ENCODE results near the gene C1S.

DNA sequence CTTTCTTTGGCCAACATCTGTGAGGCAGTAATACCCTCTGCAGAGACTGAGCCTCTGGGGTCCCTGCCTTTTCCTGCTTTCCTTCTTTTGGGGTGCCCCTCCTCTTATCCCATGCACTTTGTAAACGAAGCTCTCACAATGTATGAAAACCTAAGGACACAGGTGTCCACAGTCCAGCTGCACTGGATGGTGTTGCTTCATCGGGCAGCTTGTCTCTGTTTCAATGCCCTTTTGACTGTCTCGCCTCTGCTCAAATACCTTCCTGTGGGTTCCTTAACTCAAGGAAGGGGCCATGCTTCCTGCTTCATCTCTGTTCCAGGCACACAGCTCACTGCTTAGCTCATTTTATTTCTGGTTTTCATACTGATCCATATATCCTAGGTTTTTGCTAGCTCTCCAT, 42.1 kb downstream of the C1S start:
- TF ChIP-seq, protein P1, sequence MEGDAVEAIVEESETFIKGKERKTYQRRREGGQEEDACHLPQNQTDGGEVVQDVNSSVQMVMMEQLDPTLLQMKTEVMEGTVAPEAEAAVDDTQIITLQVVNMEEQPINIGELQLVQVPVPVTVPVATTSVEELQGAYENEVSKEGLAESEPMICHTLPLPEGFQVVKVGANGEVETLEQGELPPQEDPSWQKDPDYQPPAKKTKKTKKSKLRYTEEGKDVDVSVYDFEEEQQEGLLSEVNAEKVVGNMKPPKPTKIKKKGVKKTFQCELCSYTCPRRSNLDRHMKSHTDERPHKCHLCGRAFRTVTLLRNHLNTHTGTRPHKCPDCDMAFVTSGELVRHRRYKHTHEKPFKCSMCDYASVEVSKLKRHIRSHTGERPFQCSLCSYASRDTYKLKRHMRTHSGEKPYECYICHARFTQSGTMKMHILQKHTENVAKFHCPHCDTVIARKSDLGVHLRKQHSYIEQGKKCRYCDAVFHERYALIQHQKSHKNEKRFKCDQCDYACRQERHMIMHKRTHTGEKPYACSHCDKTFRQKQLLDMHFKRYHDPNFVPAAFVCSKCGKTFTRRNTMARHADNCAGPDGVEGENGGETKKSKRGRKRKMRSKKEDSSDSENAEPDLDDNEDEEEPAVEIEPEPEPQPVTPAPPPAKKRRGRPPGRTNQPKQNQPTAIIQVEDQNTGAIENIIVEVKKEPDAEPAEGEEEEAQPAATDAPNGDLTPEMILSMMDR (IDR thresholded peaks at IDR 0.05), result no peak
- no peak for TF ChIP-seq POLR2A (IDR thresholded peaks at IDR 0.05)
